ENCODE results near the gene EML6.
A peak's percentile ranks its signal among the peaks of the same experiment; 100 is the strongest.

The EML6 gene

GRCh38 chr2:54889053-54889452, 165.6 kb downstream of the EML6 start:
- no peak for DNase-seq

GRCh38 chr2:54891909-54892308, 168.4 kb downstream of the EML6 start:
- no peak for DNase-seq

GRCh38 chr2:54894467-54894866, 171.0 kb downstream of the EML6 start:
- no peak for DNase-seq

GRCh38 chr2:54895730-54896129, 172.3 kb downstream of the EML6 start:
- DNase-seq = no peak

- no peak for DNase-seq
Measured at GRCh38 chr2:54897420-54898310, 174.2 kb downstream of the EML6 start.

- no peak for DNase-seq
Measured at GRCh38 chr2:54898456-54899226, 175.2 kb downstream of the EML6 start.

GRCh38 chr2:54899576-54900200, 176.2 kb downstream of the EML6 start:
- no peak for DNase-seq

- DNase-seq = no peak
Measured at GRCh38 chr2:54901224-54901986, 177.9 kb downstream of the EML6 start.

GRCh38 chr2:54902763-54903162, 179.3 kb downstream of the EML6 start:
- DNase-seq = no peak

- DNase-seq = peak; percentile 41
Measured at GRCh38 chr2:54903736-54904554, 180.5 kb downstream of the EML6 start.

GRCh38 chr2:54904836-54905235, 181.4 kb downstream of the EML6 start:
- DNase-seq = no peak

GRCh38 chr2:54906716-54907115, 183.3 kb downstream of the EML6 start:
- no peak for DNase-seq

- DNase-seq = no peak
Measured at GRCh38 chr2:54907663-54908062, 184.2 kb downstream of the EML6 start.

- DNase-seq = no peak
Measured at GRCh38 chr2:54908591-54908990, 185.1 kb downstream of the EML6 start.

- DNase-seq = no peak
Measured at GRCh38 chr2:54909001-54909400, 185.5 kb downstream of the EML6 start.

- no peak for DNase-seq
Measured at GRCh38 chr2:54912305-54912704, 188.8 kb downstream of the EML6 start.

- no peak for DNase-seq
Measured at GRCh38 chr2:54912893-54913292, 189.4 kb downstream of the EML6 start.

GRCh38 chr2:54914637-54915036, 191.2 kb downstream of the EML6 start:
- DNase-seq = no peak

GRCh38 chr2:54915101-54915500, 191.6 kb downstream of the EML6 start:
- DNase-seq = no peak

GRCh38 chr2:54916637-54917036, 193.2 kb downstream of the EML6 start:
- DNase-seq = no peak

- no peak for DNase-seq
Measured at GRCh38 chr2:54918647-54919280, 195.3 kb downstream of the EML6 start.
